Naive thymus-derived CD8-positive, alpha-beta T cell (primary cell): ENCODE data around the gene QPCTL. TPM values are rescaled to one million over a fixed set of nuclear protein-coding genes. Genes with fewer than 3 reads are reported as not detected.
"Not testable (repeated sequence)": the region's sequence is repeated elsewhere in the genome, so short reads cannot be mapped to it uniquely, and the experiment has no call there.

Experiments used
- ATAC-seq, 2 donors: fragments of 150-1000 bp; cut with Tn5 transposase in 1 of 2; sonication (Bioruptor Pico), chemical (Tn5 transposase) in 1 of 2; 1 replicate in 1 of 2; 2 replicates in 1 of 2; pipeline ENCODE4 v1.10.0; 2021; ENCODE audit warnings: mild to moderate bottlenecking in 2 of 2, moderate library complexity in 2 of 2
- POLR2A ChIA-PET: fragments of 350-600 bp; sonication (Branson Sonifier 250); formaldehyde crosslinking; loops from one replicate; lab custom pipeline; 2021; ENCODE audit warnings: antibody characterized with exemption; lab: Charles Lee
- DNase-seq, 10 donors: peaks; one replicate each; pipeline versions ENCODE4 v3.0.0 to v3.0.0-alpha.2; 2020 to 2022
- H3K27ac Mint-ChIP-seq, 10 donors: one replicate each; pipeline ENCODE4 v1.8.0; 2020 to 2022; ENCODE audit warnings: mild to moderate bottlenecking in 10 of 10, mixed read lengths in 10 of 10, moderate library complexity in 4 of 10, inconsistent platforms in 1 of 10
- H3K27me3 Mint-ChIP-seq, 5 donors: one replicate each; pipeline ENCODE4 v1.8.0; 2021 to 2022; ENCODE audit warnings: mixed read lengths in 5 of 5
- H3K36me3 Mint-ChIP-seq, 3 donors: one replicate each; pipeline ENCODE4 v1.8.0; 2020 to 2022; ENCODE audit warnings: mixed read lengths in 3 of 3, mild to moderate bottlenecking in 2 of 3, inconsistent platforms in 1 of 3
- H3K4me1 Mint-ChIP-seq, 4 donors: one replicate each; pipeline ENCODE4 v1.8.0; 2021 to 2022; ENCODE audit warnings: mixed read lengths in 4 of 4
- H3K4me3 Mint-ChIP-seq, 10 donors: one replicate each; pipeline ENCODE4 v1.8.0; 2020 to 2022; ENCODE audit warnings: mild to moderate bottlenecking in 10 of 10, mixed read lengths in 10 of 10, moderate library complexity in 6 of 10, inconsistent platforms in 1 of 10
- H3K9me3 Mint-ChIP-seq, 9 donors: one replicate each; pipeline ENCODE4 v1.8.0; 2020 to 2022; ENCODE audit warnings: mixed read lengths in 9 of 9, mild to moderate bottlenecking in 3 of 9, inconsistent platforms in 1 of 9, moderate library complexity in 1 of 9
- polyA plus RNA-seq, 3 donors: library from polyadenylated mRNA; unstranded; fragments of 300-500 nt; fragmentation: Illumina TruSeq; gene quantifications; one replicate each; pipeline ENCODE4 v1.2.3, GENCODE V29; 2021
- total RNA-seq, 8 experiments: library from RNA in 2 of 8; stranded (reverse) in 2 of 8; gene quantifications; one replicate each; pipeline ENCODE4 v1.2.3 and lab custom pipeline; 2021 to 2026

Gene QPCTL
- total and polyA plus RNA-seq, 5 experiments from 2014 or later = 0.65 to 11.4 (median 2.3) TPM

- ATAC-seq, POLR2A ChIA-PET, H3K27me3 Mint-ChIP-seq, DNase-seq, H3K9me3 Mint-ChIP-seq: not testable (repeated sequence)
- H3K4me1 Mint-ChIP-seq = peaks cover 24 to 53% (median 38%) of the 10 kb centered on the region in 4 donors
- H3K36me3 Mint-ChIP-seq = peaks cover 0 to 23% (median 0%) of the 10 kb centered on the region in 3 donors
- H3K4me3 Mint-ChIP-seq = peak overlapping the region in 7 of 10 donors; percentile 4 to 66 (median 18)
- H3K27ac Mint-ChIP-seq = peak overlapping the region in 1 of 10 donors; percentile 82
Measured at GRCh38 chr19:45728683-45729082, 36.2 kb downstream of the QPCTL start.

GRCh38 chr19:45729800-45730290 is 37.4 kb downstream of the QPCTL start:
- peak overlapping the region; percentile 90 to 99 (median 94) for H3K4me3 Mint-ChIP-seq
- H3K27me3 Mint-ChIP-seq = no peaks in the 10 kb centered on the region
- POLR2A ChIA-PET = interaction anchor here (0.7 to 3.0 kb wide), 8 partner anchors 9 to 63 kb away, joined by 3 to 51 read pairs (median 8); partner anchors contain the start of genes DMWD, QPCTL, SIX5 and SNRPD2
- H3K4me1 Mint-ChIP-seq = peaks cover 20 to 46% (median 37%) of the 10 kb centered on the region in 4 donors
- no peak for DNase-seq
- no peak for ATAC-seq
- no peaks in the 10 kb centered on the region for H3K9me3 Mint-ChIP-seq
- H3K27ac Mint-ChIP-seq = peak overlapping the region; percentile 84 to 96 (median 94)
- H3K36me3 Mint-ChIP-seq = peaks cover 0 to 20% (median 0%) of the 10 kb centered on the region in 3 donors

GRCh38 chr19:45730368-45731288 is 38.2 kb downstream of the QPCTL start, which contains the start of gene FBXO46:
TSS of gene FBXO46 (minus strand) at chr19:45730896. CDS start at chr19:45713495, 17,401 bp downstream.
- Mint-ChIP-seq H3K27ac (peak within 1 kb of the TSS; percentile 84 to 96 (median 94)), H3K27me3 (no peaks in the 10 kb centered on the region), H3K36me3 (peaks cover 0 to 13% (median 0%) of the 10 kb centered on the region in 3 donors), H3K4me1 (peaks cover 20 to 46% (median 37%) of the 10 kb centered on the region in 4 donors), H3K9me3 (no peaks in the 10 kb centered on the region), H3K4me3 (peak within 1 kb of the TSS; percentile 90 to 99 (median 94))
- DNase-seq (peak; percentile 74 to 95 (median 90)), ATAC-seq (peak; percentile 99 to 100)
- POLR2A ChIA-PET = interaction anchor here (0.5 to 3.0 kb wide), 15 partner anchors 10 to 870 kb away, joined by 3 to 51 read pairs (median 4); partner anchors contain the start of genes DMWD, QPCTL, SIX5 and SNRPD2

GRCh38 chr19:45733160-45733810 is 40.8 kb downstream of the QPCTL start, which contains the start of gene MEIOSIN:
TSS of gene MEIOSIN (plus strand) at chr19:45733439. CDS start at chr19:45735377, 1,938 bp downstream.
- ATAC-seq = no peak
- H3K27me3 Mint-ChIP-seq = peaks cover 0 to 4% (median 2%) of the 10 kb centered on the region in 5 donors
- peak within 1 kb of the TSS in 4 of 10 donors; percentile 29 to 53 (median 42) for H3K4me3 Mint-ChIP-seq
- H3K27ac Mint-ChIP-seq = peak within 1 kb of the TSS in 1 of 10 donors; percentile 54
- POLR2A ChIA-PET = interaction anchor here (0.6 to 0.8 kb wide), 2 partner anchors 16 to 36 kb away, joined by 3 to 4 read pairs; partner anchors contain the start of gene SIX5
- peaks cover 12 to 23% (median 22%) of the 10 kb centered on the region in 4 donors for H3K4me1 Mint-ChIP-seq
- no peaks in the 10 kb centered on the region for H3K9me3 Mint-ChIP-seq
- no peak for DNase-seq
- H3K36me3 Mint-ChIP-seq = peaks cover 0 to 1% (median 0%) of the 10 kb centered on the region in 3 donors

- Mint-ChIP-seq H3K27me3 (peaks cover 4 to 7% (median 6%) of the 10 kb centered on the region in 5 donors), H3K4me1 (no peaks in the 10 kb centered on the region), H3K4me3 (no peak overlapping the region), H3K36me3 (no peaks in the 10 kb centered on the region), H3K27ac (peak overlapping the region in 1 of 10 donors; percentile 53), H3K9me3 (no peaks in the 10 kb centered on the region)
- ATAC-seq (no peak), DNase-seq (no peak)
- POLR2A ChIA-PET = no interaction called here
Measured at GRCh38 chr19:45739498-45740439, 47.3 kb downstream of the QPCTL start.

GRCh38 chr19:45742969-45743368 is 50.5 kb downstream of the QPCTL start:
- peaks cover 6 to 22% (median 12%) of the 10 kb centered on the region in 5 donors for H3K27me3 Mint-ChIP-seq
- no peak overlapping the region for H3K4me3 Mint-ChIP-seq
- H3K4me1 Mint-ChIP-seq = no peaks in the 10 kb centered on the region
- H3K9me3 Mint-ChIP-seq = no peaks in the 10 kb centered on the region
- H3K27ac Mint-ChIP-seq = peak overlapping the region in 1 of 10 donors; percentile 16
- DNase-seq (no peak), ATAC-seq (no peak)
- no peaks in the 10 kb centered on the region for H3K36me3 Mint-ChIP-seq
- POLR2A ChIA-PET = interaction anchor here (1.1 kb wide), 1 partner anchor 13 kb away, joined by 3 read pairs; no protein-coding TSS in a partner anchor

- no peak for DNase-seq
- no peak for ATAC-seq
- Mint-ChIP-seq H3K36me3 (no peaks in the 10 kb centered on the region), H3K4me1 (no peaks in the 10 kb centered on the region), H3K27ac (no peak overlapping the region), H3K27me3 (peaks cover 3 to 22% (median 10%) of the 10 kb centered on the region in 5 donors), H3K4me3 (no peak overlapping the region), H3K9me3 (no peaks in the 10 kb centered on the region)
- POLR2A ChIA-PET = no interaction called here
Measured at GRCh38 chr19:45745606-45746005, 53.1 kb downstream of the QPCTL start.

- POLR2A ChIA-PET = no interaction called here
- ATAC-seq (no peak), DNase-seq (no peak)
- Mint-ChIP-seq H3K27ac (no peak overlapping the region), H3K27me3 (peaks cover 3 to 22% (median 10%) of the 10 kb centered on the region in 5 donors), H3K4me1 (no peaks in the 10 kb centered on the region), H3K4me3 (no peak overlapping the region), H3K36me3 (no peaks in the 10 kb centered on the region), H3K9me3 (no peaks in the 10 kb centered on the region)
Measured at GRCh38 chr19:45746866-45747265, 54.4 kb downstream of the QPCTL start.

GRCh38 chr19:45747513-45747912 is 55.0 kb downstream of the QPCTL start:
- Mint-ChIP-seq H3K4me1 (no peaks in the 10 kb centered on the region), H3K4me3 (no peak overlapping the region), H3K36me3 (no peaks in the 10 kb centered on the region), H3K27me3 (peaks cover 3 to 22% (median 10%) of the 10 kb centered on the region in 5 donors), H3K9me3 (no peaks in the 10 kb centered on the region), H3K27ac (peak overlapping the region in 1 of 10 donors; percentile 38)
- POLR2A ChIA-PET = interaction anchor here (0.6 kb wide), 1 partner anchor 1533 kb away, joined by 3 read pairs; no protein-coding TSS in a partner anchor
- DNase-seq (no peak), ATAC-seq (no peak)

- H3K27me3 Mint-ChIP-seq = peaks cover 0 to 11% (median 4%) of the 10 kb centered on the region in 5 donors
- H3K36me3 Mint-ChIP-seq, H3K9me3 Mint-ChIP-seq, DNase-seq, POLR2A ChIA-PET, H3K4me1 Mint-ChIP-seq, H3K4me3 Mint-ChIP-seq, H3K27ac Mint-ChIP-seq, ATAC-seq: not testable (repeated sequence)
Measured at GRCh38 chr19:45751483-45751882, 59.0 kb downstream of the QPCTL start.

- POLR2A ChIA-PET = interaction anchor here (0.6 to 0.7 kb wide), 2 partner anchors 21 to 22 kb away, joined by 4 to 5 read pairs; partner anchors contain the start of gene FBXO46
- no peaks in the 10 kb centered on the region for H3K4me1 Mint-ChIP-seq
- ATAC-seq (no peak), DNase-seq (no peak)
- no peaks in the 10 kb centered on the region for H3K9me3 Mint-ChIP-seq
- no peak overlapping the region for H3K27ac Mint-ChIP-seq
- H3K27me3 Mint-ChIP-seq = peaks cover 0 to 4% (median 0%) of the 10 kb centered on the region in 5 donors
- no peaks in the 10 kb centered on the region for H3K36me3 Mint-ChIP-seq
- H3K4me3 Mint-ChIP-seq = no peak overlapping the region
Measured at GRCh38 chr19:45752639-45753038, 60.2 kb downstream of the QPCTL start.
